GM20000 (cell line): ENCODE results near the gene STX10.

Experiments
- DNase-seq: peaks from one replicate; pipeline ENCODE4 v3.0.0; 2012; ENCODE audit warnings: low spot score
- TF ChIP-seq, protein P1 (sequence below): IDR thresholded peaks from 2 replicates; pipeline ENCODE4 v1.5.1; 2012; ENCODE audit warnings: mild to moderate bottlenecking, control low read depth; ENCODE audit errors: extremely low read depth, missing control alignments

STX10 gene

DNA sequence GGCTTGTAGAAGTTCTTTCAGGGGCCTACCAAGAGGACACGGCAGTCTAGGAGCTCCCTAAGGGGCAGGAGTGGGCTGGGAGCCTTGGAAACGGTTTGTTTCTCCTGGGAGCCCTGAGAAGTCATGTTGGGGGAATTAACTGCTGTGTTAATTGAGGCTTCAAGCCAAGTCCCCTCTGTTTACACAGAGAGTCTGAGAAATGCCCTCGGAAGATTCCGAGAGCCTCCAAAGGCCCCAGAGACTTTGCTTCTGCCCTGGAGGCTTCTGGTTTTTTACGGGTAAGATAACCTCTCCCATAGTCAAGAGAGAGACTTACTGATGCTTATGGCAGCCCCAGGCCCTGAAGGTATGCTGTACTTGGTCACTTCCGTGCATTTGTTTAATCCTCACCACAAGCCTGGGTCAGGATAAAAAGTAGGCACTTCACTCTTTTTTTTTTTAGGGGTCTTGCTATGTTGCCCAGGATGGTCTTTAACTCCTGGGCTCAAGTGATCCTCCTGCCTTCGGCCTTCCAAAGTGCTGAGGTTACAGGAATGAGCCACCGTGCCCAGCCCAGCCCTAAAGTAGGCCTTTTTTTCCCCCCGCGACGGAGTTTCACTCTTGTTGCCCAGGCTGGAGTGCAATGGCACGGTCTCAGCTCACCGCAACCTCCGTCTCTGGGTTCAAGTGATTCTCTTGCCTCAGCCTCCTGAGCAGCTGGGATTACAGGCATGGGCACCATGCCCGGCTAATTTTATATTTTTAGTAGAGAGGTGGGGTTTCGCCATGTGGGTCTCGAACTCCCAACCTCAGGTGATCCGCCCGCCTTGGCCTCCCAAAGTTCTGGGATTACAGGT is 15.2 kb upstream of the STX10 start:
- no peak for DNase-seq
- TF ChIP-seq, protein P1, sequence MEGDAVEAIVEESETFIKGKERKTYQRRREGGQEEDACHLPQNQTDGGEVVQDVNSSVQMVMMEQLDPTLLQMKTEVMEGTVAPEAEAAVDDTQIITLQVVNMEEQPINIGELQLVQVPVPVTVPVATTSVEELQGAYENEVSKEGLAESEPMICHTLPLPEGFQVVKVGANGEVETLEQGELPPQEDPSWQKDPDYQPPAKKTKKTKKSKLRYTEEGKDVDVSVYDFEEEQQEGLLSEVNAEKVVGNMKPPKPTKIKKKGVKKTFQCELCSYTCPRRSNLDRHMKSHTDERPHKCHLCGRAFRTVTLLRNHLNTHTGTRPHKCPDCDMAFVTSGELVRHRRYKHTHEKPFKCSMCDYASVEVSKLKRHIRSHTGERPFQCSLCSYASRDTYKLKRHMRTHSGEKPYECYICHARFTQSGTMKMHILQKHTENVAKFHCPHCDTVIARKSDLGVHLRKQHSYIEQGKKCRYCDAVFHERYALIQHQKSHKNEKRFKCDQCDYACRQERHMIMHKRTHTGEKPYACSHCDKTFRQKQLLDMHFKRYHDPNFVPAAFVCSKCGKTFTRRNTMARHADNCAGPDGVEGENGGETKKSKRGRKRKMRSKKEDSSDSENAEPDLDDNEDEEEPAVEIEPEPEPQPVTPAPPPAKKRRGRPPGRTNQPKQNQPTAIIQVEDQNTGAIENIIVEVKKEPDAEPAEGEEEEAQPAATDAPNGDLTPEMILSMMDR, result no peak

DNA sequence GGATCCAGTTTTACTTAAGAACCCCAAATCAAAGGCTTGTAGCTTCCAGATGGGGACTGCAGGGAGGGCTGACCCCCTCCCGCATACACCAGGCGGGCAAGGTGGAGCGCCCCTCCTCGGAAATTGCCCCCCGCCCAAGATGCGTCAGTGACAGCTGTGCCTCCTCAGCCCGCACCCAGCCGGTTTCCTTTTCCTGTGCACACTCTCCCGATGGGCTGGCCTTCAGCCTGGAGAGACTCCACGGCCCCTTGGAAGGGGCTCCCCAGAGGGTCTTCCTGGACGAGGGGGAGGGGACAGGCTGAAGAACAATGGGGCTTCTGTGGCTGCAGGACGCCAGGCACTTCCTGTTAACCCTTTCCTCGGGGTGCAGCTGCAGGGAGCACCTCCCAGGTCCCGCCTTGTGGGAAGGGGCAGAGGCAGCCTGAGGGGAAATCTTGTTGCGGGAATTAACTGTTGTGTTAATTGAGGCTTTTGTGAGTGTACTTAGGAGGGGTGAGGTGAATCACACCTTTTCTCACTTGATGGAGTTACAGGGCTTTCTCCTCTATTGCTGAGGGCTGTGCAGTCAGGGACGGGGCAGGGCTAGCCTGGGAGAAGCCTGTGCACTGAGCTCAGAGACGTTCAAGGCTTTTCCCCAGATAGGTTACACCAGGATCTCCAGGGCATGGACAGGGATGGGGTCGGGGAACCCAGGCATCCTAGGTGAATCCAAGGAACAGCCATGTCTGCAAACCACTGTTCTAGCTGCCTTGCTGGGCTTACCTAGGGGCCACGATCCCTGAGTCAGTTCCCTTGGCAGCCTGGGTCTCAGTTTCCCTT is 14.4 kb upstream of the STX10 start:
- peak; percentile 21 for DNase-seq
- TF ChIP-seq, protein P1, result no peak

DNA sequence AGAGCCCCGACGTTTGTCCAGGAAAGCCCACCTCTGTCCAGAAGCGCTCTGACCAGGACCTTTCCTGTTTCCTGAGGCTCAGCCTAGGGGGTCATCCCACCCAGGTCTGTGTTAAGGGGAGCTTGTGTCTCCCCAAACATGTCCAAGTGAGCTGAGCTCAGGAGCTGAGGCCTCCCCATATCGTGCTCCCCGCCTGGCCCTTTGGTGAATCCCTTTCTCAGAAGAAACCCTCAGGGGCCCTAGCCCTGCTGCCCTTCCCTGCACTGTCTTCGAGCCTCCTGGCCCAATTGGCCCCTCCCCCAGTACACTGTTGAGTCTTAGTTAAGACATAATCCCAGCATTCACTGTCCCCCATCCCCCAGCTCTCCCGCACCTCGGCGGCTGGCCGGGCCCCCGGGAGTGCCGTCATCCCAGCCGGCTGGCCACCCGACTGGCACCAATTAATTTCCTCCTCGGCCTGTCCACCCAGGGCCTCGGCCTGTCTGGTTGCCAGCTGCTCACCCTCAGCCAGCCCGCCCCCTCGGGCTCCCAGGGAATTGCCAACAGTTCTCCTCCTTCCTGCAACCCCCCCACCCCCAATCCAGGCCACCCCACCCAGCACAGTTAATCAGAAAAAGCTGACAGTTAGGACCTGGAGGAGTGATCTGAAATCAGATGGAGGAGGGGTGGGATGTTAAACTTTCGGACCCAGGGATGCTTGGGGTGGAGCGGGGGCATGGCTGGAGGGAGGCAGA is 13.6 kb upstream of the STX10 start:
- DNase-seq, result peak; percentile 41
- TF ChIP-seq, protein P1, result no peak

DNA sequence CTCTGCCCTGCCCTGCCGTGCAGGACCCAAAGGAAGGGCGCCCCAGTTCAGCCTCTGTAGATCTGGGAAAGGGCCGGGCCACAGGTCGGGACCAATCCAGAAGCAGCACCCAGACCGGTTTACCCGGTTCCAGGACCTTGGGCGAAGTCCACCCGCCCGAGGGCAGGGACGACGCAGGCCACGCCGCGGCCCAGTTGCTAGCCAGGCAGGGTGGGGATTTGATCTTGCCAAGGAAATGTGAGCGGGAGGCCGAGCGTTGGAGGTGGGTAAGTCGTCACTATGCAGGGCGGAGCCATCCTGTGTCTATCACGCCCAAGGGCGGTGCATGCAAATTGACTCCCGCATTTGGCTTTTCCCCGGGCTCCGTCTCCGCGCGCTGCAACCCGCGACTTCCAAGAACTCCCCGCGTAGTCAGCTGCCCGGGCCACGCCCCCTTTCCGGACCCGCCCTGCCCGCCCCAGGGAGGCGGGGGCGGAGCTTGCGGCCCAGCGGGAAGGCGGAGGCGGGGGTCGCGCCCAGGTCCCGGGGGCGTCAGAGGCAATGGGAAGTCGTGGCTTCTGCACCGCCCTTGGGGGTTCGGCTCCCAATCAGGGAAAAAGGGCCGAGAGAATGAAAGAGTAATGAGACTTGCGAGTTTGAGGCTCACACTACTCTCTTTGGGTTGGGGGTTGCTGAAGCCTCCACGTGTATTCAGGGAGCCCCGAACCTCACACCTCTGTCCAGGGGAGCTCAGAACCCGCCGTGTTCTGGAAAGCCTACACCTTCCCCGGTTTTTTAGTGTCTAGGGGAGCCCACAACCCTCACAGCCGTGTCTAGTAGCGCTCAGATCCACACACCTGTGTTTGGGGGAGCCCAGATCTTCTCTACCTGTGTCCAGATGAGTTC is 12.8 kb upstream of the STX10 start:
- peak; percentile 81 for DNase-seq
- TF ChIP-seq, protein P1, result no peak

DNA sequence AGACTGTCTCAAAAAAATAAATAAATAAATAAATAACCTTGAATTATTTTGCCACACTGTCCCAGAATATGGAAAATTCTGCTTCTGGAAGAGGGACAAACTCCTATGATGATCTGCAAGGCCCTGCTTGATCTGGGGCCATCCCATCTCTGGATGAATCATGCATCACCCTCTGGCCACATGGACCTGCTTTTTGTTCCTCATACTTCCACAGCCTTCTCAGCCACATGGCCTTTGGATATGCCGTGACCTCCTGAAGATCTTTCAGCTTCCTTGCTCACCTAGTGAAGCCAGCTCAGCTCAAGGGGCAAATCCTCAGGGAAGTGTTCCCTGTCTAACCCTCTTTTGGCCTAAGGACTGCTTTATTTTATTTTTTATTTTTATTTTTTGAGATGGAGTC is 10.4 kb upstream of the STX10 start:
- DNase-seq, result no peak
- TF ChIP-seq, protein P1, result no peak

DNA sequence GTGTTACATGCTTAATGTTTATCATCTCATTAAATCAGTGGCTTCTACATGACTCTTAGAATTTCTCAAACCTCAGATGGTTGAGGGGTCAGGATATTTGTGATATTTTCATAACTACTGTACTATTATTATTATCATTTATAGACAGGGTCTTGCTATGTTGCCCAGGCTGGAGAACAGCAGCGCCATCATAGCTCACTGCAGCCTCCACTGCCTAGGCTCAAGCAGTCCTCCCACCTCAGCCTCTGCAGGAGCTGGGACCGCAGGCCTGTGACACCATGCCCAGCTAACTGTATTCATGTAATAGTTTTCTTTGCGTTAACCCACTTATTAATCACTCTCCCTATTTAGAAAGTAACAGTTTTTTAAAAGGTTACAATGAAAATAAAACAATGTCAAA is 9.5 kb upstream of the STX10 start:
- TF ChIP-seq, protein P1, result no peak
- no peak for DNase-seq
